ENCODE measurements around the gene FAM111A.

GRCh38 chr11:59196777-59197176 is 54.1 kb downstream of the FAM111A start:
- TF ChIP-seq, protein P1, sequence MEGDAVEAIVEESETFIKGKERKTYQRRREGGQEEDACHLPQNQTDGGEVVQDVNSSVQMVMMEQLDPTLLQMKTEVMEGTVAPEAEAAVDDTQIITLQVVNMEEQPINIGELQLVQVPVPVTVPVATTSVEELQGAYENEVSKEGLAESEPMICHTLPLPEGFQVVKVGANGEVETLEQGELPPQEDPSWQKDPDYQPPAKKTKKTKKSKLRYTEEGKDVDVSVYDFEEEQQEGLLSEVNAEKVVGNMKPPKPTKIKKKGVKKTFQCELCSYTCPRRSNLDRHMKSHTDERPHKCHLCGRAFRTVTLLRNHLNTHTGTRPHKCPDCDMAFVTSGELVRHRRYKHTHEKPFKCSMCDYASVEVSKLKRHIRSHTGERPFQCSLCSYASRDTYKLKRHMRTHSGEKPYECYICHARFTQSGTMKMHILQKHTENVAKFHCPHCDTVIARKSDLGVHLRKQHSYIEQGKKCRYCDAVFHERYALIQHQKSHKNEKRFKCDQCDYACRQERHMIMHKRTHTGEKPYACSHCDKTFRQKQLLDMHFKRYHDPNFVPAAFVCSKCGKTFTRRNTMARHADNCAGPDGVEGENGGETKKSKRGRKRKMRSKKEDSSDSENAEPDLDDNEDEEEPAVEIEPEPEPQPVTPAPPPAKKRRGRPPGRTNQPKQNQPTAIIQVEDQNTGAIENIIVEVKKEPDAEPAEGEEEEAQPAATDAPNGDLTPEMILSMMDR (IDR thresholded peaks at IDR 0.05) = no peak
- no peak for TF ChIP-seq POLR2A (IDR thresholded peaks at IDR 0.05)

All from right lobe of liver (tissue), 4 donors.